Measurements from ENCODE around the gene SYTL3.

GRCh38 chr6:158763434-158764182, 113.8 kb downstream of the SYTL3 start:
- TF ChIP-seq POLR2A (IDR thresholded peaks at IDR 0.05) (no peak), CTCF (IDR thresholded peaks at IDR 0.05) (no peak)

Measured in body of pancreas (tissue), 4 donors.